UCSD-AML1 (cell line): ENCODE results near the gene PRKCE.

Source experiments
- DNase-seq: peaks from one replicate; lab custom pipeline; 2025; ENCODE audit not compliant: unreplicated experiment; lab: John Stamatoyannopoulos, UW

The PRKCE gene

GRCh38 chr2:46125798-46126197 is 474.3 kb downstream of the PRKCE start:
- no peak for DNase-seq

GRCh38 chr2:46126571-46126970 is 475.1 kb downstream of the PRKCE start:
- no peak for DNase-seq

- DNase-seq, result no peak
Observed at GRCh38 chr2:46127176-46127575, 475.7 kb downstream of the PRKCE start.

GRCh38 chr2:46130511-46130910 is 479.0 kb downstream of the PRKCE start:
- no peak for DNase-seq

GRCh38 chr2:46132996-46133395 is 481.5 kb downstream of the PRKCE start:
- DNase-seq, result no peak

GRCh38 chr2:46134531-46135227 is 483.2 kb downstream of the PRKCE start:
- no peak for DNase-seq

- no peak for DNase-seq
Observed at GRCh38 chr2:46135228-46135855, 483.9 kb downstream of the PRKCE start.

- DNase-seq, result no peak
Observed at GRCh38 chr2:46135958-46136357, 484.5 kb downstream of the PRKCE start.

GRCh38 chr2:46136481-46136880 is 485.0 kb downstream of the PRKCE start:
- no peak for DNase-seq

- no peak for DNase-seq
Observed at GRCh38 chr2:46136953-46137352, 485.5 kb downstream of the PRKCE start.

- DNase-seq, result no peak
Observed at GRCh38 chr2:46142546-46143428, 491.3 kb downstream of the PRKCE start.

GRCh38 chr2:46143429-46144132 is 492.1 kb downstream of the PRKCE start:
- no peak for DNase-seq

- DNase-seq, result no peak
Observed at GRCh38 chr2:46144133-46144800, 492.8 kb downstream of the PRKCE start.

GRCh38 chr2:46145017-46145416 is 493.5 kb downstream of the PRKCE start:
- DNase-seq, result no peak

- DNase-seq, result no peak
Observed at GRCh38 chr2:46145840-46146239, 494.4 kb downstream of the PRKCE start.

- no peak for DNase-seq
Observed at GRCh38 chr2:46146866-46147502, 495.5 kb downstream of the PRKCE start.

GRCh38 chr2:46147626-46148368 is 496.3 kb downstream of the PRKCE start:
- no peak for DNase-seq

- no peak for DNase-seq
Observed at GRCh38 chr2:46148369-46148736, 496.9 kb downstream of the PRKCE start.

- DNase-seq, result no peak
Observed at GRCh38 chr2:46150445-46150955, 499.0 kb downstream of the PRKCE start.
